Measurements from ENCODE around the gene AURKB. TPM values are rescaled to one million over a fixed set of nuclear protein-coding genes. Genes with fewer than 3 reads are reported as not detected.

Gene AURKB
- total and polyA plus RNA-seq, 2 of the 13 experiments (the other 11 are each of a cell fraction or from before 2014, with no cell fraction given) = 29.5 to 75.3 TPM

- TF ChIP-seq ZBTB40 (IDR thresholded peaks at IDR 0.05) (no peak), ZBTB40 (CRISPR knock-in tag; IDR thresholded peaks at IDR 0.05) (no peak), PLRG1 (conservative IDR thresholded peaks at IDR 0.05) (no peak), MTF2 (CRISPR knock-in tag; IDR thresholded peaks at IDR 0.05; ENCODE audit: borderline replicate concordance) (no peak), ZBTB1 (CRISPR knock-in tag; IDR thresholded peaks at IDR 0.05; ENCODE audit: borderline replicate concordance) (no peak), TCF7L2 (IDR thresholded peaks at IDR 0.05; ENCODE audit: low read depth, low read length) (no peak), CREM (IDR thresholded peaks at IDR 0.05) (no peak), CREM (CRISPR knock-in tag; IDR thresholded peaks at IDR 0.05) (no peak), ZNF253 (CRISPR knock-in tag; IDR thresholded peaks at IDR 0.05; ENCODE audit: borderline replicate concordance) (no peak), SP2 (CRISPR knock-in tag; IDR thresholded peaks at IDR 0.05) (0 out of 2 replicates have a peak, but pooled peaks have one; percentile 48), DMAP1 (CRISPR knock-in tag; IDR thresholded peaks at IDR 0.05) (no peak; the same call in 1 of the 2 replicates), HMGXB4 (CRISPR knock-in tag; IDR thresholded peaks at IDR 0.05; ENCODE audit: borderline replicate concordance in 1 of 2, low read depth in 1 of 2) (peak; percentile 17 to 37; a peak in 2 of 4 replicates), ZNF740 (CRISPR knock-in tag; IDR thresholded peaks at IDR 0.05) (0 out of 2 replicates have a peak, but pooled peaks have one; percentile 17), GMEB1 (CRISPR knock-in tag; IDR thresholded peaks at IDR 0.05; ENCODE audit: borderline replicate concordance) (no peak), ZNF891 (CRISPR knock-in tag; IDR thresholded peaks at IDR 0.05) (peak; percentile 18; the same call in 1 of the 2 replicates), YY1 (IDR thresholded peaks at IDR 0.05; ENCODE audit: insufficient read depth, insufficient replicate concordance, low read depth, low read length) (peak; percentile 96)
These were observed 48.0 kb downstream of the AURKB start, which contains the start of gene VAMP2 (continued) for GRCh38 chr17:8162233-8162996.

Data from HepG2 (cell line).